Trophoblast cell (in vitro differentiated cells and primary cell): ENCODE results near the gene STX2.

Source experiments
- DNase-seq, 2 donors: peaks; one replicate each; pipeline ENCODE4 v3.0.0-alpha.2; 2016
- H2AFZ ChIP-seq: 2 replicates; pipeline ENCODE4 v1.6.1; 2013; ENCODE audit warnings: low read length, moderate library complexity, mild to moderate bottlenecking; ENCODE audit not compliant: insufficient read depth, poor library complexity
- H2AK5ac ChIP-seq: 2 replicates; pipeline ENCODE4 v1.6.1; 2013; ENCODE audit warnings: mild to moderate bottlenecking, low read length
- H2BK120ac ChIP-seq: 2 replicates; pipeline ENCODE4 v1.6.1; 2013; ENCODE audit warnings: low read length, mild to moderate bottlenecking, moderate library complexity; ENCODE audit not compliant: insufficient read depth, poor library complexity
- H2BK12ac ChIP-seq: 2 replicates; pipeline ENCODE4 v1.6.1; 2013; ENCODE audit warnings: mild to moderate bottlenecking, low read length, moderate library complexity
- H2BK5ac ChIP-seq: 2 replicates; pipeline ENCODE4 v1.6.1; 2013; ENCODE audit warnings: low read length, low read depth, moderate library complexity, mild to moderate bottlenecking; ENCODE audit not compliant: poor library complexity
- H3K14ac ChIP-seq: 2 replicates; pipeline ENCODE4 v1.6.1; 2013; ENCODE audit warnings: mild to moderate bottlenecking, low read length
- H3K18ac ChIP-seq: 2 replicates; pipeline ENCODE4 v1.6.1; 2013; ENCODE audit warnings: mild to moderate bottlenecking, low read length
- H3K23ac ChIP-seq: 2 replicates; pipeline ENCODE4 v1.6.1; 2013; ENCODE audit warnings: low read length
- H3K27ac ChIP-seq: 2 replicates; pipeline ENCODE4 v1.5.1; 2013; ENCODE audit warnings: low read depth, mild to moderate bottlenecking, inconsistent platforms, low read length, moderate library complexity
- H3K27me3 ChIP-seq: 2 replicates; pipeline ENCODE4 v1.6.1; 2013; ENCODE audit warnings: inconsistent platforms, mild to moderate bottlenecking, low read length, moderate library complexity; ENCODE audit not compliant: insufficient read depth
- H3K36me3 ChIP-seq, 2 experiments: 1 replicate in 1 of 2; 2 replicates in 1 of 2; pipeline ENCODE4 v1.6.1; 2013; ENCODE audit warnings: low read length in 2 of 2, mild to moderate bottlenecking in 2 of 2, moderate library complexity in 1 of 2; ENCODE audit not compliant: insufficient read depth in 2 of 2, control insufficient read depth in 1 of 2
- H3K4ac ChIP-seq: 2 replicates; pipeline ENCODE4 v1.6.1; 2013; ENCODE audit warnings: low read depth, mild to moderate bottlenecking, low read length, moderate library complexity
- H3K4me1 ChIP-seq, 2 experiments: 1 replicate in 1 of 2; 2 replicates in 1 of 2; pipeline ENCODE4 v1.6.1; 2013; ENCODE audit warnings: low read length in 2 of 2, mild to moderate bottlenecking in 2 of 2, moderate library complexity in 1 of 2; ENCODE audit not compliant: insufficient read depth in 2 of 2, control insufficient read depth in 1 of 2
- H3K4me2 ChIP-seq: 2 replicates; pipeline ENCODE4 v1.6.1; 2013; ENCODE audit warnings: inconsistent platforms, mild to moderate bottlenecking, low read length, moderate library complexity
- H3K4me3 ChIP-seq: 2 replicates; pipeline ENCODE4 v1.5.1; 2013; ENCODE audit warnings: mild to moderate bottlenecking, low read depth, low read length, inconsistent platforms
- H3K79me1 ChIP-seq: one replicate; pipeline ENCODE4 v1.6.1; 2013; ENCODE audit warnings: low read length
- H3K79me2 ChIP-seq: 2 replicates; pipeline ENCODE4 v1.6.1; 2013; ENCODE audit warnings: low read length, mild to moderate bottlenecking; ENCODE audit not compliant: control insufficient read depth, insufficient read depth, poor library complexity
- H3K9ac ChIP-seq: 2 replicates; pipeline ENCODE4 v1.6.1; 2013; ENCODE audit warnings: mild to moderate bottlenecking, low read length
- H3K9me3 ChIP-seq: 2 replicates; pipeline ENCODE4 v1.6.1; 2013; ENCODE audit warnings: low read depth, mild to moderate bottlenecking, control low read depth, inconsistent platforms, low read length; ENCODE audit not compliant: insufficient read depth
- H4K12ac ChIP-seq: 2 replicates; pipeline ENCODE4 v1.6.1; 2013; ENCODE audit warnings: low read depth, mild to moderate bottlenecking, low read length, moderate library complexity
- H4K8ac ChIP-seq: 2 replicates; pipeline ENCODE4 v1.6.1; 2013; ENCODE audit warnings: low read depth, mild to moderate bottlenecking, low read length, moderate library complexity
- H4K91ac ChIP-seq: one replicate; pipeline ENCODE4 v1.6.1; 2013; ENCODE audit warnings: low read depth, mild to moderate bottlenecking, low read length, moderate library complexity
- WGBS: extraction: QIAGEN DNeasy Blood & Tissue Kit; methylation state at CpG from one replicate; pipeline ENCODE4 v1.1.7; 2013; ENCODE audit warnings: missing lambda C conversion rate; ENCODE audit not compliant: insufficient read length, insufficient coverage; ENCODE audit errors: extremely low coverage; 5-methylcytosine and 5-hydroxymethylcytosine counted together

The STX2 gene

GRCh38 chr12:130872179-130873096, 33.4 kb upstream of the STX2 start:
- Histone ChIP-seq H2BK5ac (peak overlapping the region; percentile 82), H3K9ac (peak overlapping the region; percentile 96), H3K27ac (peak overlapping the region; percentile 86), H3K27me3 (no peaks in the 10 kb centered on the region), H3K79me2 (peaks cover 12% of the 10 kb centered on the region), H3K14ac (peak overlapping the region; percentile 96), H2AFZ (peak overlapping the region; percentile 52), H3K4me1 (peaks cover 4 to 7% of the 10 kb centered on the region in 2 experiments), H3K4me3 (peak overlapping the region; percentile 88), H2BK120ac (peak overlapping the region; percentile 95), H3K36me3 (peaks cover 17 to 25% of the 10 kb centered on the region in 2 experiments), H4K91ac (peak overlapping the region; percentile 98), H3K18ac (peak overlapping the region; percentile 98), H4K8ac (peak overlapping the region; percentile 94), H2AK5ac (peak overlapping the region; percentile 85), H3K9me3 (no peaks in the 10 kb centered on the region), H3K79me1 (peaks cover 15% of the 10 kb centered on the region), H3K4ac (peak overlapping the region; percentile 99), H4K12ac (peak overlapping the region; percentile 97), H3K4me2 (peak overlapping the region; percentile 77), H3K23ac (no peak overlapping the region), H2BK12ac (no peak overlapping the region)
- WGBS = no CpG with 5 or more reads among the region's 79 CpGs
- peak; percentile 8 to 58 for DNase-seq

GRCh38 chr12:130871286-130872178, 32.5 kb upstream of the STX2 start, which contains the start of gene RAN:
TSS of gene RAN (plus strand) at chr12:130872066. CDS start at chr12:130872594, 528 bp downstream.
- H3K4ac ChIP-seq = peak within 1 kb of the TSS; percentile 99
- peak within 1 kb of the TSS; percentile 96 for H3K9ac ChIP-seq
- H3K79me1 ChIP-seq = peaks cover 15% of the 10 kb centered on the region
- H4K12ac ChIP-seq = peak within 1 kb of the TSS; percentile 100
- H3K27ac ChIP-seq = peak within 1 kb of the TSS; percentile 88
- H3K4me3 ChIP-seq = peak within 1 kb of the TSS; percentile 88
- H2AK5ac ChIP-seq = peak within 1 kb of the TSS; percentile 85
- H3K36me3 ChIP-seq = peaks cover 17 to 23% of the 10 kb centered on the region in 2 experiments
- peak within 1 kb of the TSS; percentile 99 for H3K14ac ChIP-seq
- H3K9me3 ChIP-seq = no peaks in the 10 kb centered on the region
- peak within 1 kb of the TSS; percentile 96 for H2BK5ac ChIP-seq
- H2BK120ac ChIP-seq = peak within 1 kb of the TSS; percentile 99
- peaks cover 12% of the 10 kb centered on the region for H3K79me2 ChIP-seq
- peak; percentile 83 to 94 for DNase-seq
- WGBS = no CpG with 5 or more reads among the region's 118 CpGs
- no peak within 1 kb of the TSS for H3K23ac ChIP-seq
- peak within 1 kb of the TSS; percentile 100 for H2AFZ ChIP-seq
- peaks cover 4 to 7% of the 10 kb centered on the region in 2 experiments for H3K4me1 ChIP-seq
- H3K27me3 ChIP-seq = no peaks in the 10 kb centered on the region
- H2BK12ac ChIP-seq = peak within 1 kb of the TSS; percentile 91
- H3K18ac ChIP-seq = peak within 1 kb of the TSS; percentile 100
- H4K91ac ChIP-seq = peak within 1 kb of the TSS; percentile 99
- H4K8ac ChIP-seq = peak within 1 kb of the TSS; percentile 100
- peak within 1 kb of the TSS; percentile 77 for H3K4me2 ChIP-seq

GRCh38 chr12:130870442-130871285, 31.6 kb upstream of the STX2 start:
- H3K36me3 ChIP-seq = peaks cover 14 to 18% of the 10 kb centered on the region in 2 experiments
- no peaks in the 10 kb centered on the region for H3K27me3 ChIP-seq
- H4K8ac ChIP-seq = peak overlapping the region; percentile 100
- peak overlapping the region; percentile 99 for H4K91ac ChIP-seq
- H3K9me3 ChIP-seq = no peaks in the 10 kb centered on the region
- H3K4me3 ChIP-seq = no peak overlapping the region
- no peak overlapping the region for H2AFZ ChIP-seq
- H4K12ac ChIP-seq = peak overlapping the region; percentile 49
- H3K4ac ChIP-seq = no peak overlapping the region
- H2BK12ac ChIP-seq = no peak overlapping the region
- H3K79me2 ChIP-seq = peaks cover 12% of the 10 kb centered on the region
- peak overlapping the region; percentile 99 for H2BK120ac ChIP-seq
- peaks cover 4 to 7% of the 10 kb centered on the region in 2 experiments for H3K4me1 ChIP-seq
- no peak overlapping the region for H3K14ac ChIP-seq
- peak overlapping the region; percentile 88 for H3K27ac ChIP-seq
- WGBS = no CpG with 5 or more reads among the region's 31 CpGs
- DNase-seq = peak; percentile 99
- H3K4me2 ChIP-seq = peak overlapping the region; percentile 74
- H2AK5ac ChIP-seq = peak overlapping the region; percentile 82
- no peak overlapping the region for H3K18ac ChIP-seq
- H2BK5ac ChIP-seq = no peak overlapping the region
- H3K9ac ChIP-seq = no peak overlapping the region
- H3K23ac ChIP-seq = no peak overlapping the region
- peaks cover 15% of the 10 kb centered on the region for H3K79me1 ChIP-seq
